ENCODE measurements around the gene RABGAP1L. TPM values are rescaled to one million over a fixed set of nuclear protein-coding genes. Genes with fewer than 3 reads are reported as not detected.
A peak's percentile ranks its signal among the peaks of the same experiment; 100 is the strongest.

The RABGAP1L gene
- total and polyA plus RNA-seq, 11 donors: 18.6 to 195 (median 98.4) TPM

- intact Hi-C loops (cut with DNase I): no loop called here
- TF ChIP-seq POLR2A (IDR thresholded peaks at IDR 0.05): no peak
- TF ChIP-seq, protein P1, sequence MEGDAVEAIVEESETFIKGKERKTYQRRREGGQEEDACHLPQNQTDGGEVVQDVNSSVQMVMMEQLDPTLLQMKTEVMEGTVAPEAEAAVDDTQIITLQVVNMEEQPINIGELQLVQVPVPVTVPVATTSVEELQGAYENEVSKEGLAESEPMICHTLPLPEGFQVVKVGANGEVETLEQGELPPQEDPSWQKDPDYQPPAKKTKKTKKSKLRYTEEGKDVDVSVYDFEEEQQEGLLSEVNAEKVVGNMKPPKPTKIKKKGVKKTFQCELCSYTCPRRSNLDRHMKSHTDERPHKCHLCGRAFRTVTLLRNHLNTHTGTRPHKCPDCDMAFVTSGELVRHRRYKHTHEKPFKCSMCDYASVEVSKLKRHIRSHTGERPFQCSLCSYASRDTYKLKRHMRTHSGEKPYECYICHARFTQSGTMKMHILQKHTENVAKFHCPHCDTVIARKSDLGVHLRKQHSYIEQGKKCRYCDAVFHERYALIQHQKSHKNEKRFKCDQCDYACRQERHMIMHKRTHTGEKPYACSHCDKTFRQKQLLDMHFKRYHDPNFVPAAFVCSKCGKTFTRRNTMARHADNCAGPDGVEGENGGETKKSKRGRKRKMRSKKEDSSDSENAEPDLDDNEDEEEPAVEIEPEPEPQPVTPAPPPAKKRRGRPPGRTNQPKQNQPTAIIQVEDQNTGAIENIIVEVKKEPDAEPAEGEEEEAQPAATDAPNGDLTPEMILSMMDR (IDR thresholded peaks at IDR 0.05): no peak
- H3K9me3 ChIP-seq: no peaks in the 10 kb centered on the region
- peaks cover 0 to 12% (median 0%) of the 10 kb centered on the region in 12 donors for H3K4me1 ChIP-seq
- peaks cover 0 to 35% (median 26%) of the 10 kb centered on the region in 9 donors for H3K36me3 ChIP-seq
- no peak overlapping the region for H3K4me3 ChIP-seq
- H3K27me3 ChIP-seq: no peaks in the 10 kb centered on the region
- WGBS, 4 donors: 96 to 100% (median 97%) methylated on average over 1 of the region's 1 CpG
- no peak overlapping the region for H3K27ac ChIP-seq
- DNase-seq (no peak), ATAC-seq (no peak)
These were observed 80.2 kb downstream of the RABGAP1L start for GRCh38 chr1:174239541-174239940.

DNA sequence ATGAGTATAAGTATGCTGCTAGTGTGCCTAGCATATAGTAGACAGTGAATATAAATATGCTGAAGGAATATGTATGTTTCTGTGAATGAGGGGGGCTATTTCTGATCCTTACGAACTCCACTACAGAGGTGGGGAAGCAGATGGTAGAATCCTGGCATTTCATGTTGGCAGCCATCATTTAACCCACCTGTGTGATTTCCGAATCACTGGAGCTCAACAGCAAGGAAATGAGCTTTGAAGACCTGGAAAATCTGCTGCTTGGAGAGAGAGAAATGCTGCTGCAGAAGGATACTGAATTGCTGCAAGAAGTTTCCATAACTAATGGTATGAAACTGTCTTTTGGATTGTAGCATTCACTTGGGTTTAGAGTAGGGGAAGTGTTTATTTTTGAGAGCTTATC, 83.5 kb downstream of the RABGAP1L start:
- H3K4me3 ChIP-seq: no peak overlapping the region
- H3K27ac ChIP-seq: no peak overlapping the region
- ATAC-seq (no peak), DNase-seq (no peak)
- WGBS, 4 donors: 85 to 97% (median 89%) methylated on average over 2 of the region's 2 CpGs
- peaks cover 0 to 60% (median 36%) of the 10 kb centered on the region in 9 donors for H3K36me3 ChIP-seq
- H3K9me3 ChIP-seq: no peaks in the 10 kb centered on the region
- intact Hi-C loops (cut with DNase I): loop anchor here in 1 of 10 donors (10.0 kb wide), 1 partner anchor 128 kb away; no protein-coding TSS in a partner anchor
- no peak for TF ChIP-seq POLR2A (IDR thresholded peaks at IDR 0.05)
- TF ChIP-seq, protein P1 (IDR thresholded peaks at IDR 0.05): no peak
- peaks cover 0 to 23% (median 0%) of the 10 kb centered on the region in 12 donors for H3K4me1 ChIP-seq
- H3K27me3 ChIP-seq: no peaks in the 10 kb centered on the region

DNA sequence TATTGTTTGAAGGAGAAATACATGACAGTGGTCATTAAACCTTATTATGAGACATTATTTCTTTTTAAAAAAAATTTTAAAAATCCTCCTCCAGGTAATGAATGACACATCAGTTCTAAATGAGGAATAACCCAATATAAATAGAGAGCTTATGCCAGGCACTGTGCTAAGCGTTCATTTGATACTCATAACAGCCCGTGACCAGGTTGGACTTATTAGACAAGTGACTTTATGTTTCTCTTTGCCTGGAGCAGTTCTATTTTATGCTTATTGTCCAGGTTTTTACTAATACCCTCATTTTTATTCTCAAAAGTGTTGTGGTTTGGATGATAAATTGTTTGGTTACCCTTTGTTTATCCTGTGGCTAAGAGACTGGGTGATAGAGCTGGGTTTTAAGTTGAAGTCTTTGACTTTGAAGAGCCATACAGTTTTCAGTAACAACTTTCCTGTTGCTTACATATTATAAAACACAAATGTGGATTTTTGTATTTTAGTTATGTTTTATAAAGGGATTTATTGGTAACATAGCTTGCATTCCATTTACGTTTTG, 84.2 kb downstream of the RABGAP1L start:
- intact Hi-C loops (cut with DNase I): loop anchor here in 1 of 10 donors (10.0 kb wide), 1 partner anchor 129 kb away; no protein-coding TSS in a partner anchor
- H3K9me3 ChIP-seq: no peaks in the 10 kb centered on the region
- H3K27me3 ChIP-seq: no peaks in the 10 kb centered on the region
- peak overlapping the region in 1 of 12 donors; percentile 17 for H3K27ac ChIP-seq
- WGBS, 4 donors: 50 to 68% (median 59%) methylated on average over 3 of the region's 3 CpGs
- H3K4me1 ChIP-seq: peaks cover 0 to 29% (median 0%) of the 10 kb centered on the region in 12 donors
- DNase-seq: no peak
- H3K36me3 ChIP-seq: peaks cover 0 to 60% (median 36%) of the 10 kb centered on the region in 9 donors
- TF ChIP-seq POLR2A (IDR thresholded peaks at IDR 0.05): no peak
- TF ChIP-seq, protein P1 (IDR thresholded peaks at IDR 0.05): no peak
- peak in 3 of 4 donors; percentile 53 to 75 (median 64) for ATAC-seq
- no peak overlapping the region for H3K4me3 ChIP-seq

DNA sequence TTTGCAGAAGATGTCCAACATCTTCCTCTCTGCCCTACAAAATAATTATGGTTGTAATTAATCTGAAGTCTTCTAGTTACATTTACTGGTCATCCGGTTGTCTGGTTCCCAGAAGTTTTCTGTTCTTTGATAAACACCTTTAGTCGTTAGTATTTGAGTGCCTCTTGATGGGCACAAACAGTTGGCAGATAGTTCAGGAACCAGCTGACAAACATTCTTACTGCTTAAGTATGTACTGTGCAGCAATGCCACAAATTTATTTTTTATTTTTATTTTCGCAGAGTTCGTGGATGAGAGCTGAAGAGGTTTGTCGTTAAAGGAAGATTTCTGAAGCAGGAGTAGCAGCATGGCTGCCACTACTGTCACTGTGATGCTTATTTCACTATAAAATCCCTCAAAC, 84.7 kb downstream of the RABGAP1L start:
- peaks cover 0 to 60% (median 36%) of the 10 kb centered on the region in 9 donors for H3K36me3 ChIP-seq
- 47 to 70% (median 60%) methylated on average over 5 of the region's 5 CpGs for WGBS, 4 donors
- H3K9me3 ChIP-seq: no peaks in the 10 kb centered on the region
- ATAC-seq: peak; percentile 27 to 42 (median 39)
- no peak overlapping the region for H3K27ac ChIP-seq
- DNase-seq: no peak
- TF ChIP-seq, protein P1 (IDR thresholded peaks at IDR 0.05): no peak
- TF ChIP-seq POLR2A (IDR thresholded peaks at IDR 0.05): no peak
- H3K27me3 ChIP-seq: no peaks in the 10 kb centered on the region
- H3K4me3 ChIP-seq: no peak overlapping the region
- intact Hi-C loops (cut with DNase I): loop anchor here in 1 of 10 donors (10.0 kb wide), 1 partner anchor 129 kb away; no protein-coding TSS in a partner anchor
- H3K4me1 ChIP-seq: peaks cover 0 to 29% (median under 1%) of the 10 kb centered on the region in 12 donors
